Breast epithelium (tissue), 4 donors: Measurements from ENCODE around the gene PPP1R16B. TPM values are rescaled to one million over a fixed set of nuclear protein-coding genes. Genes with fewer than 3 reads are reported as not detected.
A peak's percentile ranks its signal among the peaks of the same experiment; 100 is the strongest.

Experiments
- DNase-seq, 2 donors: peaks; one replicate each; pipeline ENCODE4 v3.0.0-alpha.2; 2019; ENCODE audit warnings: low spot score in 2 of 2
- H3K27ac ChIP-seq, 2 donors: fragments of 200-600 bp; sonication (generic) in 1 of 2; one replicate each; pipeline ENCODE4 v1.5.1; 2016 to 2019; ENCODE audit warnings: mild to moderate bottlenecking in 1 of 2
- H3K27me3 ChIP-seq, 2 donors: fragments of 200-600 bp; sonication (generic) in 1 of 2; one replicate each; pipeline versions ENCODE4 v1.5.1 to v1.6.0; 2017 to 2019; ENCODE audit warnings: control low read depth in 1 of 2, mild to moderate bottlenecking in 1 of 2
- H3K36me3 ChIP-seq: fragments of 200-600 bp; one replicate; pipeline ENCODE4 v1.5.1; 2019
- H3K4me1 ChIP-seq, 2 donors: fragments of 200-600 bp; sonication (generic); one replicate each; pipeline ENCODE4 v1.5.1; 2016 to 2019; ENCODE audit warnings: control low read depth in 1 of 2
- H3K4me3 ChIP-seq, 3 donors: fragments of 200-600 bp; sonication (generic); 1 replicate in 2 of 3; 2 replicates in 1 of 3; pipeline ENCODE4 v1.5.1; 2016 to 2019; ENCODE audit warnings: mild to moderate bottlenecking in 3 of 3, moderate library complexity in 2 of 3
- H3K9me3 ChIP-seq, 2 donors: fragments of 200-600 bp; sonication (generic) in 1 of 2; one replicate each; pipeline ENCODE4 v1.5.1; 2016 to 2019; ENCODE audit warnings: control low read depth in 1 of 2
- CTCF ChIP-seq, 3 donors: fragments of 450-650 bp; IDR thresholded peaks; one replicate each; pipeline ENCODE4 v1.5.1; 2016 to 2017; ENCODE audit warnings: antibody characterized with exemption in 3 of 3, mild to moderate bottlenecking in 3 of 3, moderate library complexity in 3 of 3
- POLR2A ChIP-seq: fragments of 450-650 bp; IDR thresholded peaks from one replicate; pipeline ENCODE4 v1.6.1; 2016; ENCODE audit warnings: antibody characterized with exemption, mild to moderate bottlenecking, moderate library complexity
- POLR2AphosphoS5 ChIP-seq, 3 donors: sonication (generic); formaldehyde crosslinking; IDR thresholded peaks; one replicate each; pipeline ENCODE4 v1.6.1; 2017; ENCODE audit warnings: antibody characterized with exemption in 3 of 3
- intact Hi-C: fragments of 100-400 bp; cut with DNase I; formaldehyde crosslinking; loops from one replicate; pipeline ENCODE4 v1.15.1; 2023; ENCODE audit warnings: low total_unique reads
- total RNA-seq, 3 donors: library from RNA; depleted of rRNA; stranded (reverse); fragments of >200 nt; gene quantifications; one replicate each; pipeline ENCODE4 v1.1.0, GENCODE V29; 2016

Gene PPP1R16B
- total RNA-seq = 10 to 100 TPM in 1 of 3 donors, 1 to 10 TPM in 2; 3.7 to 10.8 (median 8.2) TPM

GRCh38 chr20:38805502-38805957 lies at the start of gene PPP1R16B:
Gene PPP1R16B (plus strand): TSS chr20:38805697. CDS start chr20:38835926, 30,229 bp downstream.
- TF ChIP-seq CTCF (IDR thresholded peaks at IDR 0.05) (no peak), POLR2A (no peak), POLR2AphosphoS5 (IDR thresholded peaks at IDR 0.05) (no peak)
- H3K36me3 ChIP-seq = no peaks in the 10 kb centered on the region
- intact Hi-C loops = no loop called here
- peak in 1 of 2 donors; percentile 27 for DNase-seq
- H3K4me3 ChIP-seq = peak within 1 kb of the TSS; percentile 49 to 77 (median 63)
- peaks cover 0 to 9% of the 10 kb centered on the region in 2 donors for H3K4me1 ChIP-seq
- peaks cover 7 to 30% of the 10 kb centered on the region in 2 donors for H3K27me3 ChIP-seq
- H3K9me3 ChIP-seq = no peaks in the 10 kb centered on the region
- peak within 1 kb of the TSS; percentile 53 to 75 for H3K27ac ChIP-seq

- no peak for TF ChIP-seq POLR2A
- TF ChIP-seq POLR2AphosphoS5 (IDR thresholded peaks at IDR 0.05) = no peak
- H3K4me3 ChIP-seq = no peak overlapping the region
- no peaks in the 10 kb centered on the region for H3K9me3 ChIP-seq
- H3K27ac ChIP-seq = no peak overlapping the region
- DNase-seq = no peak
- intact Hi-C loops = loop anchor here (10.0 kb wide), 1 partner anchor 112 kb away; no protein-coding TSS in a partner anchor
- peaks cover 8% of the 10 kb centered on the region for H3K36me3 ChIP-seq
- no peaks in the 10 kb centered on the region for H3K27me3 ChIP-seq
- H3K4me1 ChIP-seq = no peaks in the 10 kb centered on the region
Measured at GRCh38 chr20:38757145-38757775, 48.2 kb upstream of the PPP1R16B start.

- Histone ChIP-seq H3K27me3 (no peaks in the 10 kb centered on the region), H3K9me3 (no peaks in the 10 kb centered on the region), H3K36me3 (peaks cover 11% of the 10 kb centered on the region), H3K4me3 (no peak overlapping the region), H3K27ac (no peak overlapping the region), H3K4me1 (no peaks in the 10 kb centered on the region)
- no peak for TF ChIP-seq POLR2AphosphoS5 (IDR thresholded peaks at IDR 0.05)
- no peak for TF ChIP-seq POLR2A
- TF ChIP-seq CTCF (IDR thresholded peaks at IDR 0.05) = no peak
- no peak for DNase-seq
- intact Hi-C loops = loop anchor here (10.0 kb wide), 1 partner anchor 114 kb away; no protein-coding TSS in a partner anchor
Measured at GRCh38 chr20:38759106-38759505, 46.4 kb upstream of the PPP1R16B start.

GRCh38 chr20:38760978-38761377 lies 44.5 kb upstream of the PPP1R16B start:
- DNase-seq = no peak
- Histone ChIP-seq H3K9me3 (no peaks in the 10 kb centered on the region), H3K36me3 (peaks cover 10% of the 10 kb centered on the region), H3K27ac (no peak overlapping the region), H3K4me1 (no peaks in the 10 kb centered on the region), H3K4me3 (no peak overlapping the region), H3K27me3 (no peaks in the 10 kb centered on the region)
- TF ChIP-seq POLR2A (no peak), CTCF (IDR thresholded peaks at IDR 0.05) (no peak), POLR2AphosphoS5 (IDR thresholded peaks at IDR 0.05) (no peak)
- intact Hi-C loops = no loop called here

- peaks cover 7% of the 10 kb centered on the region for H3K36me3 ChIP-seq
- no peak for DNase-seq
- H3K27me3 ChIP-seq = no peaks in the 10 kb centered on the region
- no peaks in the 10 kb centered on the region for H3K4me1 ChIP-seq
- no peak overlapping the region for H3K4me3 ChIP-seq
- intact Hi-C loops = no loop called here
- no peak overlapping the region for H3K27ac ChIP-seq
- no peaks in the 10 kb centered on the region for H3K9me3 ChIP-seq
- TF ChIP-seq POLR2A (no peak), POLR2AphosphoS5 (IDR thresholded peaks at IDR 0.05) (no peak), CTCF (IDR thresholded peaks at IDR 0.05) (no peak)
Measured at GRCh38 chr20:38762174-38762573, 43.3 kb upstream of the PPP1R16B start.
